Measurements from ENCODE around the gene TSKU.

Gene TSKU

DNA sequence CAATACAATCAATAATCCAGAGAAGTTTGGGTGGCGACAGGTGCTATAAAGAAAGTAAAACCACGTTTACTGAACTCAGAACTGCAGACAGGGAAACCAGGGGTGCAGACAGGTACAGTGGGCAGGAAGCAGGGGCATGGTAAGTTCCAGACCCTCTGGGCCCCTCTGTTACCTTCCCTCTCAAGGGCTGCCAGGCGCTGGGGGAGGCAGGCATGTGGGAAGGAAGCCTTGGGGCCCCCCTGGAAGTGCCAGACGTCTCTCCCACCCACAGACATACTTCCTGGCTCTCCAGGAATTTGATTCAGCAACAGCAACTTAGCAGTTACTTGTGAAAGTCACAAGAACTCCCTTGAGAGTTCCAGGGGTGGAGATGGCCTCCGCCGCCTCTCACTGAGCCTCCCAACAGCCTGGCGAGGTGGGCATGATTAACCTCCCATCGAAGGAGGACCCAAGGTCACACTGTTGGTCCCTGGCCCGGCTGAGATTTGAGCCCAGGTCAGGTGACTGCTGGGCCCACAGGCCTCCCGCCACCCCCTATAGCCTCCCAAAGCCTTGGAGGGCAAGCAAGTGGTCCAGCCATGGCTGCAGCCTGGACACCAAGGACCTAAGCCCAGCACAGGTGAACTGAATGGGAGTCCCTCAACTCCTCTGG is 14.1 kb upstream of the TSKU start:
- in situ Hi-C loops (cut with HindIII; ENCODE audit: low sequenced_read_pairs): no loop called here

GRCh38 chr11:76769645-76770586 is 13.2 kb upstream of the TSKU start:
- in situ Hi-C loops (cut with HindIII; ENCODE audit: low sequenced_read_pairs): loop anchor here (5.0 kb wide), 1 partner anchor 68 kb away; no protein-coding TSS in a partner anchor

DNA sequence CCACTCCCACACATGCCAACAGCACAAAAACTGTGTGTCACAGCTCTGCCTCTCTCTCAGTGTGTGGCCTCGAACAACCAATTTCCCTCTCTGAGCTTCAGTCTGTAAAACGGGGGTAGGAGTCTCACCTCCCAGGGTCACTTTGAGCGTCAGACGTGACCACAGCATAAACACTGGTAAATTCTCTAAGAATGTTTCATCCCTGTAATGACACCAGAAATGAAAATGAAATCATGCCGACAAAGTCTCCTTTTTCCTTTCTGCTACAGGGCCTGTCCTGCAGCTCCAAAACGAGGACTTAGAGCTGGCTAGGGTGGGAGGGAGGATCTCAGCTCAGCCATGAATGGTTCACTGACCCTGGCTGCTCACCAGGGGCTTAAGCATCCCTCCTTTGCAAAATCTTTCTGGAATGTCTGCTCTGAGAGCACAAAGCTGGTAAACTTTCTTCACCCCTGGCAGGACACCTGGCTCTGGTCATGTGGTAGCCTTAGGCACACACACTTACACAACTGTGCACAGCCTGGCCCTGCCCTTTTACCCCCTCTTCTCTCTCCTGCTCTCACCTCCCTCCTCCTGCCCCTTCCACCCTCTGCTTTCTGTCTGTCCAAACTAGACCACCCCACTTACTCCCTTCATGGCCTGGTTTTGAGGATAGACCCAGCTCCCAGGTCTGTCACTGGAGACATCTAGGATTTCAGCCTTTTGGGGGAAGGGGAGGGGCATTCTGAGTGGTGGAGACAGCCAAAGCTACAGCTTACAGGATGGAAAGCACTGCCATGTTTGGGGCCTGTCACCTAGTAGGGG is 12.3 kb upstream of the TSKU start:
- in situ Hi-C loops (cut with HindIII; ENCODE audit: low sequenced_read_pairs): loop anchor here (5.0 kb wide), 1 partner anchor 69 kb away; no protein-coding TSS in a partner anchor

DNA sequence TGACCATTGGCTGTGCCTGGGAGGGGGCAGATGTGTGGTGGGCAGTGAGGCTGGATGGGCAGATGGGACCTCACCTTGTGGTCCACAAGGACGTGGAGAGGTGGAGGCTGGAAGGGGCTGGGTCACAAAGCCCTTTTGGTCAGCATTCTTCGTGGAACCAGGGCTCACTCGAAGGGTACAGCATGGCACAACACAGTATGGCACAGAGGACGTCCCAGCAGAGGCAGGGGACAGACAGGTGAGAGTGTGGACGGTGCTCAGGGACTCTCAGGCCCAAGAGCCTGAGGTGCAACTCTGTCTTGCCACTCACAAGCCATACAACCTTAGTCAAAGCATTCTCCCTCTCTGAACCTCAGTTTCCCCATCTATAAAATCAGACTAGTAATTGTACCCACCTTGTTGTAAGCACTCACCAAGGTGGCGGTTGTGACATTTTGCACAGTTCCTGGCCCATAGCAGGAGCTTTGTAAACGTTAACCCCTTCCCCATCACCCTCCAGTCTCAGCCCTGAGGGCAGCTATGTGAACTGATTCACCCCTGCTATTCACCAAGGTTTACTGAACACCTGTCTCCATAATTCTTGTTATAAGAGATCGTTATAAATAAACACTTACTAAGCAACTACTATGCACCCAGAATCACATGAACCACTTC is 11.6 kb upstream of the TSKU start:
- in situ Hi-C loops (cut with HindIII; ENCODE audit: low sequenced_read_pairs): loop anchor here (5.0 kb wide), 1 partner anchor 69 kb away; no protein-coding TSS in a partner anchor

DNA sequence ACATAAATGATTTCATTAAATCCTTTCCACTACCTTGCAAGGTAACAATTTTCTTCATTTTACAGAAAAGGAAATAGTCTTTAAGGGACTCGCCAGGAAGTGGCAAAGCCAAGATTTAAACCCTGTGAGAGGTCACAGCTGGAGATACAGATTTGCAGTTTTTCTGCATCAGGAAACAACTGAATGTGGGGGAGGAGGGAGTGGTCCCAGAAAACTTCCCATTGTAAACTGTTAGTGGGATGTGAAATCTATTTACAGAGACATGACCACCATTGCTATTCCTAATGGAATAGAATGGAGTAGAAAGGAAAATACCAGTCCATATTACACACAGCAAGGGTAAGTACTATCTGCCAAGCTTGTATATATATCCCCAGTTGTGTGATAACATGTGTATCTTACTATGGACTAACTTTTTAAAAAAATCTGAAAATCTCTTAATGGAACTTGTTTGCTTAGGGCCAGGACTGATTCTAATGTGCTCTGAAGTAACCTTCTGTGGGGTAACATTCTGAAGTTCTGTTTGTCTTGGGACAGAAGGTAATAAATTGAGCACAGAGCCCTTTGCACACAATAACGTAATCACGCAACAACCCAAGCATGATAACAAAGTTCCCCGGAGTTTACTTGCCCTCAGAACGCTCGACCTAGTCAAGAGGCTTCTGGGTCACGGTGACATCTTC is 10.9 kb upstream of the TSKU start:
- in situ Hi-C loops (cut with HindIII; ENCODE audit: low sequenced_read_pairs): loop anchor here (5.0 kb wide), 1 partner anchor 70 kb away; no protein-coding TSS in a partner anchor

DNA sequence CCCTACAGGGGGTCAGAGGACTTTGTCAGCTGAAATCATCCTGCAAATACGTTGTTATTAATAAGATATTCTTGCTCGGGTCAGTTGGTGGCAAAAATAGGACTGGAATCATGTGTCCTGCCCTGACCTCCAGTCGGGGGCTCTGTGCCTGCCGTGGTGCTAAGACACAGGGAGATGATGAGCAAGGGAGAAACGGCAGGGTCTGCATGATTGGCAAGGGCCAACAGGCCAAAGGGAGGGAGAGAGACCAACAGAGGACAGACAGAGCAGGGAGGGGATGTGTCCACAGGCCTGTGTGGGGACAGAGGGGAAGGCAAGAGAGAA is 10.4 kb upstream of the TSKU start:
- in situ Hi-C loops (cut with HindIII; ENCODE audit: low sequenced_read_pairs): loop anchor here (5.0 kb wide), 1 partner anchor 70 kb away; no protein-coding TSS in a partner anchor

DNA sequence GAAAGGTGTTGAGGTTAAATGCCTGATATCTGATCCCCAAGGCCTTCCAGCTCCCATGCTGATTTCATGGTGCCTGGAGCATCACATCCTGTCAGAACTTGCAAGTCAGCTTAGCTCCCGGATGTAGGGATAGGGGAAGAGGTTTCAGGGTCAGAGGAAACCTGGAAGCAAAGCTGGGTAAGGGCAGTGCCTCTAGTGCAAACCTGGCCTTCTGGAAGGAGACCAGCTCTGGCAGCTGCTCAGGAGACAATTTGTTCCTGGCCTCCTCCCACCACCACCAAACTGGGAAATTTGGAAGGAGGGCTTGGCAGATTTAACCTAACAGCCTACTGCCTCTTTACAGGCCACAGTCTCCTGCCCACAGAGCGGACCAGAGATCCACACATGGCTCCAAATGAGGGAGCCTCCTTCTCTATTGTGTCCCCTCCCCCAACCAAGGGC is 9.2 kb upstream of the TSKU start:
- in situ Hi-C loops (cut with HindIII; ENCODE audit: low sequenced_read_pairs): loop anchor here (5.0 kb wide), 1 partner anchor 72 kb away; no protein-coding TSS in a partner anchor

DNA sequence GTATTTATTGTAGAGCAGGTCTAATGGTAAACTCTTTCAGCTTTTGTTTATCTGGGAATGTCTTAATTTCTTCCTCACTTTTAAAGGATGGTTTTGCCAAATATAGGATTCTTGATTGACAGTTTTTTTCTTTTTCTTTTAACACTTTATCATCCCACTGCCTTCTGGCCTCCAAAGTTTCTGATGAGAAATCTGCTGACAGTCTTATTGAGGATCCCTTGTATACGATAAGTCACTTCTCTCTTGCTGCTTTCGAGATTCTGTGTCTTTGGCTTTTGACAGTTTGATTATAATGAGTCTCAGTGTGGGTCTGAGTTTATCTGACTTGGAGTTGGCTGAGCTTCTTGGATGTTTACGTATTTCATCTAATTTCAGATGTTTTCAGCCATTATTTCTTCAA is 6.7 kb upstream of the TSKU start:
- in situ Hi-C loops (cut with HindIII; ENCODE audit: low sequenced_read_pairs): no loop called here

GRCh38 chr11:76777305-76777704 is 5.9 kb upstream of the TSKU start:
- in situ Hi-C loops (cut with HindIII; ENCODE audit: low sequenced_read_pairs): no loop called here

- in situ Hi-C loops (cut with HindIII; ENCODE audit: low sequenced_read_pairs): no loop called here
Observed at GRCh38 chr11:76777876-76778275, 5.3 kb upstream of the TSKU start.

DNA sequence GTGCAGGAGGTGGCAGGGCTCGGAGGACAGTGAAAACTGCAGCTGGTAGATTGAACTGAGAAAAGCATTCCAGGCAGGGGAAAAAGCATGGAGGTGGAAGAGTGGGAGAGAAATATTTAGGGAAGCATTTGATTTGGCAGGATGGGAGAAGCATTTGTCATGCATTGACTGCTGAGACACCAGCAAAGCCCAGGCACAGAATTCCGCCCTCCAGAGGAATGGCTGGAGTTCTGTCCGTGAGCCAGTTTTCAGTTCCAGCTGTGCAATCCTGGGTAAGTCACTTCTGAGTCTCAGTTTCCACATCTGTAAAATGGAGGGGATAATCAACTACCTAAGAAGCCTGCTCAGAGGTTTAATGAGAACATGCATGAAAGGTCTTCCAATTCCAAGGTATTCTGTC is 4.3 kb upstream of the TSKU start:
- in situ Hi-C loops (cut with HindIII; ENCODE audit: low sequenced_read_pairs): no loop called here

DNA sequence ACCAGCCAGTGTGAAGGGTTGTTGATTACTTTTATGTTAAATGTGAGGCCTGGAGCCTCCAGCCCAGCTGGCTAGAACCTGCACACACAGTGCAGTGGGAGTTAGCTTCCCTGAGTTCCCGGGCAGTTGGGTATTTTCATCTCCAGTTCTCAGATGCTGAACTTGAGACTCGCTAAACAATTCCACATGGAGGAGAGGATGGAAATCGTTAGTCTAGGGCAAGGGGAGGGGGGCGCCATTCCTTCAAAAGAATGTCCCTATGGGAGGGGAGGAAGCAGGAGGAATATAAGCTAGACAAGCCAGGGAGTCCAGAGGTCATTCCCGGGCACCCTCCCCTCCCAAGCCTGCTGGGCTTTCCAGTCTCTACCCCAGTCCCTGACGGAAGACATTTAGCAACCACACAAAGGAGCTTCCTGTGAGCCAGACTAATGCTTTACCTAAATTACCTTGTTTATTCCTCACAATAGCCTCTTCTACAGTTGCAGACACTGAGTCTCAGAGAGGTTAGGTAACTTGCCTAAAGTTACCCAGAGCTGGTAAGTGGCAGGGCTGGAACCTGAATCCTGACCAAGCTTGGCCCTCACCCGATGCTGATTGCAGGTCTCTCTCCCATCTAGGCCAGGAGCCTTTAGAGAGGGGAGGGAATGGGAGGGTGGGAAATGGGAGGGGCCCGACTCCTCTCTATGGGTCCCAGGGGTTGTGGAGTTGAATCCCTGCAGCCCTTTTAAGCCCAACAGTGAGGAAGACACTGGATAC is 1.9 kb upstream of the TSKU start:
- in situ Hi-C loops (cut with HindIII; ENCODE audit: low sequenced_read_pairs): no loop called here

DNA sequence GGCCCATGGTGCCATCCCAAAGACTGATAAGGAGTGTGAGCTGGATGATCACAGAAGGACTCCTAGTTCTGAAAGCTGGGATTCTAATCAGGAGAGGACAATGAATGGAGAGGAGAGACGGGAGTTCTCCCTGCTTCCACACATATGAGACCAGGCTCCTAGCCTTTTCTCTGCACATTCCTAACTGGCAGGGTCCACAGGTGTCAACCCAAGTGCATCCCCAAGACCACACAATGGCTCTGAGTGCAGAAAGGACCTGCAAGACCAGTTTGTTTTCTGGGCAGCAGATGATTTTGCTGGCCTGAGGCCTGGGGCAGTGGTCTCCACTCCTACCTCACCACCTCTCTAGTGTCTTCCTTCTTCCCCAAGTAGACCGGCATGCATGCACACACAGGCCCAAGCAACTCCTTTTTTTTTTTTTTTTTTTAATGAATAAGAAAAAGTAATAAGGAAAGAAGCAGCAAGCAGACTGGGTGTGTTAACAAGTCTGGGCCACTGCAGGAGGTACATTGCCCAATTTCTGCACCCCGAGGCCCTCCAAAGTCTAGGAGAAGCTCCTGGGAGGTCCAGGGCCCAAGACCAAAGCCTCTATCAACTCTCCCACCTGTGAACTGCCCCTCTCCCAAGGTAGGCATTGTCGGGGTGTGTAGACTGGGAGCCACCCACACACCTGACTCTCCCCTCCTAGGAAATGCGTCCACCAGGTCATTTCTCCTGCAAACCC is 1.2 kb upstream of the TSKU start:
- in situ Hi-C loops (cut with HindIII; ENCODE audit: low sequenced_read_pairs): no loop called here

- in situ Hi-C loops (cut with HindIII; ENCODE audit: low sequenced_read_pairs): no loop called here
Observed at GRCh38 chr11:76782531-76783293, 444 bp upstream of the TSKU start.

- in situ Hi-C loops (cut with HindIII; ENCODE audit: low sequenced_read_pairs): no loop called here
Observed at GRCh38 chr11:76783896-76784813, 999 bp downstream of the TSKU start.

DNA sequence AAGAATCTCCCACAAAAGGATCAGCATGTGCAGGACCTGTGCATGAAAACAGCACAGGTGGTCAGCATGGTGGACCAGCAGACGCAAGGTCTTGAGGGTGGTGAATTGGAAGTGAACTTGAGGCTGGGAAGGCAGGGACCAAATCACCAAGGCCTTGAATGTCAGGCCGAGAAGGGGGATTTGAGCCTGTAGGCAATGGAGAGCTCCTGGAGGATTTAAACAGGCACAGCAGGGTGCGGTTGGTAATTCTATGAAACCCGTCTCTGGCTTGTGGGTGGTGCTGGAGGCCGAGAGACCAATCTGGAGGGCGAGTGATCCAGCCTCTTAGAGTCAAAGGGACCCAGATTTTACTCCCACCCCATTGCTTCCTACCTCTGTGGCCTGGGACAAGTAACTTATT is 2.4 kb downstream of the TSKU start:
- in situ Hi-C loops (cut with HindIII; ENCODE audit: low sequenced_read_pairs): no loop called here

DNA sequence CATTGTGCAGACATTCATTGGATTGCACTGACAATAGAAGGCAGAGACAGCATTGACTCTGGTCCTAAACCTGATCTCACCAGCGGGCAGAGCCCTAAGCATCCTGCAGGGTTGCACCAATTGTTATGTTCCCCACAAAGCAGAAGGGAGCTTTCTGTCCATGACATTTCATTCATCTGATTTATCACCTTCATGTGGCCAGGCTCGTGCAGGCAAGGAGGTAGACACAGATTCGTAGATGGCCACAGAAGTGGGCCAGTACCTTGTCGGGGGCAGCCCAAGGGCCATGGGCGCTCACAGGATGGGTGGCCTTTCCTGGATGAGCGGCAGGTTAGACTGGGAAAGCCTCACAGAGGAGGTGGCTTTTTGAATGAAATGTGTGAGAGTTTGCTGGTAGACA is 2.9 kb downstream of the TSKU start:
- in situ Hi-C loops (cut with HindIII; ENCODE audit: low sequenced_read_pairs): no loop called here
